ENCODE measurements around the gene ZBTB1. TPM values are rescaled to one million over a fixed set of nuclear protein-coding genes. Genes with fewer than 3 reads are reported as not detected.

The ZBTB1 gene
- total and polyA plus RNA-seq, 4 donors, result 13.4 to 65.5 (median 25.0) TPM

DNA sequence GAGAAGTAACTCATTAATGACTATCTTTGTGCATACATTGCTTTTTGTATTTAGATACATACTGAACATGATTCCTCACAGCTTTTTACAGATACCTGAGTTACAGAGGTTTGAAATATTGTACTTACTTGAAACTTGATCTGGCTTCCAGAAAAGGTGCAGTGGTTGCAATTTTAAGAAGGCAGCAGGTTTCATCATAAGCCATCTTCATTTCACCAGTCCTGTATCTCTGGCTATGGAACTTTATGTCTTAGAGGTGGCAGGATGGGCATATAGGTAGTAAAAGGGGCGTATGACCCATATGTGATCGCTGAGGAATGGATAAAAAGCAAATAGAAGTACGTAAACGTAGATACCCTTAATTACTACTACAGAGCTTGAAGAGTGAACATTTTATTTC is 13.7 kb downstream of the ZBTB1 start:
- H3K4me3 ChIP-seq, result no peak overlapping the region
- TF ChIP-seq, protein P1, sequence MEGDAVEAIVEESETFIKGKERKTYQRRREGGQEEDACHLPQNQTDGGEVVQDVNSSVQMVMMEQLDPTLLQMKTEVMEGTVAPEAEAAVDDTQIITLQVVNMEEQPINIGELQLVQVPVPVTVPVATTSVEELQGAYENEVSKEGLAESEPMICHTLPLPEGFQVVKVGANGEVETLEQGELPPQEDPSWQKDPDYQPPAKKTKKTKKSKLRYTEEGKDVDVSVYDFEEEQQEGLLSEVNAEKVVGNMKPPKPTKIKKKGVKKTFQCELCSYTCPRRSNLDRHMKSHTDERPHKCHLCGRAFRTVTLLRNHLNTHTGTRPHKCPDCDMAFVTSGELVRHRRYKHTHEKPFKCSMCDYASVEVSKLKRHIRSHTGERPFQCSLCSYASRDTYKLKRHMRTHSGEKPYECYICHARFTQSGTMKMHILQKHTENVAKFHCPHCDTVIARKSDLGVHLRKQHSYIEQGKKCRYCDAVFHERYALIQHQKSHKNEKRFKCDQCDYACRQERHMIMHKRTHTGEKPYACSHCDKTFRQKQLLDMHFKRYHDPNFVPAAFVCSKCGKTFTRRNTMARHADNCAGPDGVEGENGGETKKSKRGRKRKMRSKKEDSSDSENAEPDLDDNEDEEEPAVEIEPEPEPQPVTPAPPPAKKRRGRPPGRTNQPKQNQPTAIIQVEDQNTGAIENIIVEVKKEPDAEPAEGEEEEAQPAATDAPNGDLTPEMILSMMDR (IDR thresholded peaks at IDR 0.05; ENCODE audit: control extremely low read depth, extremely low read depth), result no peak
- ATAC-seq (ENCODE audit: insufficient read depth, low FRiP score) (no peak), DNase-seq (no peak)
- no peaks in the 10 kb centered on the region for H3K9me3 ChIP-seq (ENCODE audit: control insufficient read depth in 4 of 4, insufficient read depth in 3 of 4, low read length in 3 of 4)
- H3K27me3 ChIP-seq (ENCODE audit: control insufficient read depth in 3 of 3, insufficient read depth in 3 of 3, low read length in 2 of 3), result no peaks in the 10 kb centered on the region
- WGBS, 2 donors, result 55 to 90% methylated on average over 4 of the region's 4 CpGs
- H3K4me1 ChIP-seq (ENCODE audit: control insufficient read depth in 5 of 5, insufficient read depth in 5 of 5, low read length in 5 of 5), result peaks cover 0 to 10% (median 0%) of the 10 kb centered on the region in 5 donors
- peaks cover 4 to 17% (median 14%) of the 10 kb centered on the region in 4 donors for H3K36me3 ChIP-seq (ENCODE audit: control insufficient read depth in 4 of 4, insufficient read depth in 4 of 4, low read length in 4 of 4)
- no peak overlapping the region for H3K27ac ChIP-seq (ENCODE audit: low read depth in 1 of 2, low read length in 1 of 2)
- no peak overlapping the region for H3K9ac ChIP-seq (ENCODE audit: insufficient read depth in 1 of 2, low read length in 2 of 2)

- Histone ChIP-seq H3K4me1 (ENCODE audit: control insufficient read depth in 5 of 5, insufficient read depth in 5 of 5, low read length in 5 of 5) (peaks cover 0 to 7% (median 0%) of the 10 kb centered on the region in 5 donors), H3K4me3 (no peak overlapping the region), H3K27me3 (ENCODE audit: control insufficient read depth in 3 of 3, insufficient read depth in 3 of 3, low read length in 2 of 3) (no peaks in the 10 kb centered on the region), H3K9me3 (ENCODE audit: control insufficient read depth in 4 of 4, insufficient read depth in 3 of 4, low read length in 3 of 4) (no peaks in the 10 kb centered on the region), H3K9ac (ENCODE audit: insufficient read depth in 1 of 2, low read length in 2 of 2) (no peak overlapping the region), H3K36me3 (ENCODE audit: control insufficient read depth in 4 of 4, insufficient read depth in 4 of 4, low read length in 4 of 4) (peaks cover 4 to 24% (median 17%) of the 10 kb centered on the region in 4 donors), H3K27ac (ENCODE audit: low read depth in 1 of 2, low read length in 1 of 2) (no peak overlapping the region)
- TF ChIP-seq, protein P1 (IDR thresholded peaks at IDR 0.05; ENCODE audit: control extremely low read depth, extremely low read depth), result no peak
- 82 to 83% methylated on average over 4 of the region's 4 CpGs for WGBS, 2 donors
- ATAC-seq (ENCODE audit: insufficient read depth, low FRiP score), result peak; percentile 41
- DNase-seq, result no peak
Measured at GRCh38 chr14:64520699-64521098, 16.1 kb downstream of the ZBTB1 start.

GRCh38 chr14:64522591-64523355 is 18.2 kb downstream of the ZBTB1 start:
- no peaks in the 10 kb centered on the region for H3K27me3 ChIP-seq (ENCODE audit: control insufficient read depth in 3 of 3, insufficient read depth in 3 of 3, low read length in 2 of 3)
- 80 to 89% methylated on average over 9 of the region's 9 CpGs for WGBS, 2 donors
- no peak overlapping the region for H3K27ac ChIP-seq (ENCODE audit: low read depth in 1 of 2, low read length in 1 of 2)
- DNase-seq (no peak), ATAC-seq (ENCODE audit: insufficient read depth, low FRiP score) (no peak)
- no peaks in the 10 kb centered on the region for H3K9me3 ChIP-seq (ENCODE audit: control insufficient read depth in 4 of 4, insufficient read depth in 3 of 4, low read length in 3 of 4)
- peaks cover 9 to 31% (median 20%) of the 10 kb centered on the region in 4 donors for H3K36me3 ChIP-seq (ENCODE audit: control insufficient read depth in 4 of 4, insufficient read depth in 4 of 4, low read length in 4 of 4)
- H3K9ac ChIP-seq (ENCODE audit: insufficient read depth in 1 of 2, low read length in 2 of 2), result no peak overlapping the region
- H3K4me3 ChIP-seq, result no peak overlapping the region
- TF ChIP-seq, protein P1 (IDR thresholded peaks at IDR 0.05; ENCODE audit: control extremely low read depth, extremely low read depth), result no peak
- H3K4me1 ChIP-seq (ENCODE audit: control insufficient read depth in 5 of 5, insufficient read depth in 5 of 5, low read length in 5 of 5), result peaks cover 0 to 7% (median 0%) of the 10 kb centered on the region in 5 donors
